Hematopoietic multipotent progenitor cell treated with erythropoietin and hydrocortisone succinate and interleukin-3 and kit ligand, for 15 days (in vitro differentiated cells): ENCODE data around the gene D2HGDH.
"Not testable (repeated sequence)": the region's sequence is repeated elsewhere in the genome, so short reads cannot be mapped to it uniquely, and the experiment has no call there.

Experiments
- DNase-seq: peaks from one replicate; pipeline ENCODE4 v3.0.0-alpha.2; 2015; ENCODE audit warnings: low spot score

Gene D2HGDH

DNA sequence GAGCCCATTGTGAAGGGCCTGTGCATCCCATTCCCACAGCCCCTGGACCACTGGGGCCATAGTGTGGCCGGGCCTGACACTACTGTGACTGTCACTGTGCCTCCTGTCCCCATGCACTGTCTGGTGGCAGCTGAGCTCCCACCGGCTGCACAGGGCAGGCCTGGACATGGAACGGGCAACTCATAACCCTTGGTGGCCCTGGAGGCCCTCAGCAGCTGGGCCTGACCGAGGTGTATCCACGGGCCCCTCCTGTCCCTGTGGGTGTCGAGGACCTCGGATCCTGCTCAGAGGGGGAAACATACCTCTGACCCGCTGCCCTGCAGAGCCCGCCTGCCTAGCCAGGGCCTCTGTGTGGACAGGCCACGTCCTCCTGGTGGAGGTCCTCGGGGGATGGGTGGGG, 34.4 kb downstream of the D2HGDH start:
- DNase-seq: no peak

DNA sequence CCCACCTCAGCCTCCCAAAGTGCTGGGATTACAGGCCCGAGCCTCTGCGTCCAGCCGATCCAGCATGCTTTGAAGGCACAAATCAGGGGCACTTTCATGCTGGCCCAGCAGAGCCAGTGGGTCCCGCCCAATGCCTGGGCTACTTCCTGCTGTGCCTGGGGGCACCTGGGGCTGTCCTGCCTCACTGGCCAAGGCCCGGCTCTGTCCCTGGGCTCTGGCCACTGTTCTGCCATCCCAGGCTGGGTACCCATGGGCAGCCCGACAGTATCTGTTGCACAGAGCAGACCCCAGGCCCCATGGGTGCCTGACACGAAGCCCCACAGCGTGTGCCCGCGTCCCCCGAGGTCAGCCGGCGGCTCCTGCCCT, 35.4 kb downstream of the D2HGDH start:
- DNase-seq: no peak

DNA sequence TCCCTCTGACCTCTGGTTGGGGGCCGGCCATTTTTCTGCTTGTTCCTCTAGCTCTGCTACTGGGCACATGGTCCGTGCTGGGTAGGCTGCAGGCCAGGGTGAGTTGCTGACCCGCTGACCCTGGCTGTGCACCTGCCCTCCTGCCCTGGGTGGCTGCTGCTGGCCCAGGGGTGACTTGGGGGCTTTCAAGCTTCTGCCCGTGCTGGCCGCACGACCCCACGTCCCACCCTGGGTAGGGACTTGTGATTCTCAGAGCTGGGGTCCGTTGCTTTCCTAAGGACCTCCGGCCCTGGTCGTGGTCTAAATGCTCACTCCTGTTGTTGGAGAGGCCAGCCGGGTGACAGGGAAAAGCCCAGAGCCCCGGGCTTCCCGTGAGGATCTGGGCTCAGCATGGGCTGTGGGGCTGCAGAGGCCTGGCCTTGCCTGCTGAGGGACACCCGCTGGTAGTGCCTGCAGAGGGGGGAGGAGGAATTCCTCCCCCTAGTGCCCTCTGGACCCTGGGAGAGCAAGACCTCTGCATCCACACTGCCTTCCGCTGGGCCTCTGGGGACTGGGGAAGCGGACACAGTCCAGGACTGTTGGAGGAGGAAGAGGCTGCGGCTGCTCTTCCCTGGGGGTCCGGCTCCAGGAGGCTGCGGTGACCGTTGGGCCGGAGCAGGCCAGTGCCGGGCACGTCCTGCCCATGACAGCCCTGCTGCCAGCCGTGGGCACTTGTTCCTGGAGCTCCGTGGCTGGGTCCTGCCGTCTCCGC, 35.9 kb downstream of the D2HGDH start:
- DNase-seq: no peak

DNA sequence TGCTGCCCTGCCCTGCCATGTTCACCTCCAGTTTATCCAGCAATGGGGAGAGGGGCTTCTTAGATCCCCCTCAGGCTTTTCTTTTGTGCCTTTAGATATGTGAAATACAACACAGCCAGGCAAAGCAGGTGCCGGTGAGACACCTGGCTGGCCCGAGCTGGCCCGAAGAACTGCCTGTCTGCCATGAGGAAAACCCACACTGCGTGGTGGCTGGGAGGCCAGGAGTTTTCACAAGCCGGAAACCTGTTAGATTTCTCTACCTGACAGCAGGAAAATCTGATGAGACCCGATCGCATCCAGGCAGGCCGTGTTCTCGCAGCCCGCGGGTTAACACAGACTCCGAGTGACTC, 36.5 kb downstream of the D2HGDH start:
- DNase-seq: no peak

DNA sequence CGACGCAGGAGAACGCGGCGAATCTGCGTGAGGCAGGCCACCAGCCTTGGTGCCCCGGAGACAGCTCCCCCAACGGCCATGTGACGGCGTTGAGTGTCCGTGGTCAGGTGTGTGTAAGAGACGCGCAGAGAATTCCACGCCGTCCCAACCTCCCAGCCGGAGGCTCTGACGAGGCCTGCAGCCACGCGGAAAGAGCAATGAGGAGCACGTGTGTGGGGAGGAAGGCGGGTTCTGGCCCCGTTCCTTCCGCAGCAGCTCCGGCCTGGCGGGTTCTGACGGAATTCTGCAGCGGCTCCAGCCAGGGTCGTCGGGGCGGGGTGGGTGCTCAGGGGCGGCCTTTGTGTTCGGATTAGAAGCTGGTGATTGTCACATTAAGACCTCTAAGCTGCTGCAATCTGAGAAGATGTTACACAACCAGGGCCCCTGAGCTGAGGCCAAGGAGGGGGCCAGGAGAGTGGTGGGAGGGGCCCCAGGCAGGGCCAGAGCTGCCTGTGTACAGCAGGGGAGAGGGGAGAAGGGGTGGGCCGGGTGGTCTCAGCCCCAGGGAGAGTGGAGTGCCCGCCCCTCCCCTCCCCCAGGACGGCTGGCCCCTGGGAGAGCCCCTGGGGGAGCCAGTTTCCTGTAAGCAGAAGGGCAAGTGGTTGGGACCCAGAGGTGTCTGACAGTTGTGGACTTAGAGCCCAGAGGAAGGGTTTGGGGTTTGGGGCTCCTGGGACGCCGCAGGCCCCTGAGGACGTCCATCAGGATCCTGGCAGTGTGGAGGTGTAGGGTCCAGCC, 37.0 kb downstream of the D2HGDH start:
- DNase-seq: no peak

DNA sequence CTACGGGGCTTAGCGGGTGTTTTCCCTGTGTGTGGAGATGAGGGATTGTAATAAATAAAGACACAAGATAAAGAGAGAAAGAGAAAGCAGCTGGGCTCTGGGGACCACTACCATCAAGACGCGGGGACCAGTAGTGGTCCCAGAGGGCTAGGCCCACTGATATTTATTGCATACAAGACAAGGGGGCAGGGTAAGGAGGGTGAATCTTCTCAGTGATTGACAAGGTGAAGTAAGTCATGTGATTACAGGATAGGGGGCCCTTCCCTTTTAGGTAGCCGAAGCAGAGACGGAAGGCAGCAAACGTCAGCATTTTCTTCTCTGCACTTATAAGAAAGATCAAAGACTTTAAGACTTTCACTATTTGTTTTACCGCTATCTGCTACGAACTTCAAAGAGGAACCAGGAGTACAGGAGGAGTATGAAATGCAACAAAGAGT, 37.7 kb downstream of the D2HGDH start:
- no peak for DNase-seq

DNA sequence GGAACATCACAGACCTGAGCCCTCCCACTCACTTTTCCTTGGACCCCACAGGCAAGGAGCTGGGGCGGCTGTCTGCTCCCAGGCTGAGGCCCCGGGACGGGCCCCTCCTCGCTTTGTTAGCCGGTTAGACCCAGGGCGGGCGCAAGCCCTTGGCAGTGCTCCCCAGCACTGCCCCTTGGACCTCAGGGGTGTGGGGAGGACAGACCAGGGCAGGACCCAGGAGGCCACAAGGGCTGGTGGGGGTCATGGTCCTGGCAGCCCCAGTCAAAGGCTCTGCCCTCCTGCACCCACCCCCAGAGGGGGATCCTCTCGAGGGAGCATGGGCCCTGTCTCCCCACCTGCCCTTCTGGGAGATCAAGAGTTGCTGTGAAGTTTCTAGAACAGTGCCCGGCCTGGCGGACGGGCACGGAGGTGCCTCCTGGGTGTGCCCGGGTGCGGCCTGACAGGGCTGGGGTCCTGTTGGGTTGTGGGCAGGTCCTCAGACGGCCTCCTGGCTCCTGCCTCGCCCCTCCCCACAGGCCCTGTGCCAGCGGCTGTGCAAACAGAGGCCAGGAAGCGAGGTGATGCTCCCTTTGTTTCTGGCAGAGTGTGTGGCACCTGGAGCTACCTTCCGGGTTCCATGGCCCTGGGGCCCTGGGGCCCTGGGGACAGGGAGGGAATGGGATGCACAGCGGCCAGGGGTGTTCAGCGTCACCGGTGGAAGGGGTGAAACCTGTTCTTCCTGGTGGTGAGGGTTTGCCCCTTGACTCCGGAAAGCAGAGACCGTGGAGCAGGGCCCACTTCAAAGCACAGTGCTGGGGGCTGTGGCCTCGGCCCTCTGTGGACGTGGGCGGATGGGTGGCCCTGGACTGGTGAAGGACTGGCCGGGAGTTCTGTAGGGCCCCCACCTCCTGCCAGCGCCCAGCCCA, 39.3 kb downstream of the D2HGDH start:
- no peak for DNase-seq

DNA sequence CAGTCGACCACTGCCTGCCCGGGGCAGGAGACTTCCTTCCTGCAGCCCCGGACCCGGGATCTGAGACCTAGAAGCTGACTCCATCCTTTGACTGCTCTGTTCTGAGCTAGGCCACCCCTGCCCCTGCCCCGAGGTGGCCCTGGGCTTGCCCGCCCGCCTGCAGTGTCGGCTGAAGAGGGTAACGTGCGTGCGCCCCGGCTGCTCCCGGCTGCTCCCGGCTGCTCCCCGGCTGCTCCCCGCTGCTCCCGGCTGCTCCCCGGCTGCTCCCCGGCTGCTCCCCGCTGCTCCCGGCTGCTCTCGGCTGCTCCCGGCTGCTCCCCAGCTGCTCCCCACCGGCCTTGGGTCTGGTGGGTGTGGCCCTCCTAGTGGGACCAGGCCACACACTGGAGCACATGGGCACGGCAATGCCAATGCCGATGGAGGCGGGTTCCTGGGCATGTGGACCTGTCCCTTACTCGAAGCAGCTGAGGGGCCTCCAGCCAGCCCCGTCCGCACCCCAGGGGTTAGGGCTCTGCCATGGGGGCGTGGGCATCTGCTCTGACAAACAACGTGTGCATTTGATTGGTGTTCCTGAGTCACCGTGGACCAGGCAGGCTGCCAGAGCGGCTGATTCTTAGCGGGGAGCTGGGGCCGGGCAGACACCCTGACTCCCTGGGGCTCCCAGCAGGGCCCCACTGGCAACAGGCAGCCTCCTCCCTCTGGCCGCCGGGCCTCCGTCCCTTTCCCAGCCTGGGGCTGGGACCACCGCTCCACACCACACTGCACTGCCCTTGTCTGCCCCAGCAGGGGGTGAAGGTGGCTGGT, 40.2 kb downstream of the D2HGDH start:
- DNase-seq: peak; percentile 10

DNA sequence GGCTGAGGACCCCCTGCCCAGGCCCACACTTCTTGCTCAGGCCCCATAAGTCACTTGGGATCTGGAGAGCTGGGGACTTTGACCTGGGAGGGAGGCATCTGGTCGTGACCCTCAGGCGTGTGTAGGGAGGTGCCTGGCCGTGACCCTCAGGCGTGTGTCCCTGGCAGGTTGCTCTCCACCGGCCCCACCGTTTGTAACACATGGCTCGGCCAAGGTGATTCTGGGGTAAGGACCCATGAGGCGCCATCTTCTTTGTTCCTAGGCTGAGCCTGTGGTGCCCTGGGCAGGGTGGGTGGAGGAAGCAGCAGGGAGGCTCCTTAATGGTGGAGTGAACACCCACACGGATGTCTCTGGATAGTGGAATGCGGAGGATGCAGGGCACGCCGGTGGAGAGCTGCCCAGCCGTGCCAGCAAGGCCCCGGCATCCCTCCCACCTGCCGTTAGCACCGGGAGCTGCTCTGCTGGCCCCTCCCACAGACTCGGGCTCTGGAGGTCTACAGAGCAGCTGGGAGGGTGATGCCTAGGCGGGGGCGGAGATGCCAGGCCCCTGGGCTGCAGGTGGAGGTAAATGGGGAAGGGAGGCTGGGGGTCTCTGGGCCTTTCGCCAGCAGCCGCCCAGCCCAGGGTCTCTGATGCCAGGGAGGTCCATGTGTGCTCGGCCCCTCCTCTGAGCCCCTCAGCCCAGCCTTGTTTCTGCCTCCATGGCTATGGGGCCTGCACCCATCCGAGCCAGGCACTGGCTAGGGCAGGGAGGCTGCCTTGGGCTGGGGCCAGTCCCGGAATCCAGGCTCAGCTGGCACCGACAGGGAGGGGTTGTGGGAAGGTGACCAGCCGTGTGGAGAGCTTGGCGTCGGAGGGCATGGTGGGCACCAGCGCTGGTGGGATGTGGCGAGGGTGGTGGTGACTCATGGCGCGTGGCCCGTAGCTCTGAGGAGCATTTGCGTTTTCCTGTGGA, 41.1 kb downstream of the D2HGDH start:
- DNase-seq: no peak

DNA sequence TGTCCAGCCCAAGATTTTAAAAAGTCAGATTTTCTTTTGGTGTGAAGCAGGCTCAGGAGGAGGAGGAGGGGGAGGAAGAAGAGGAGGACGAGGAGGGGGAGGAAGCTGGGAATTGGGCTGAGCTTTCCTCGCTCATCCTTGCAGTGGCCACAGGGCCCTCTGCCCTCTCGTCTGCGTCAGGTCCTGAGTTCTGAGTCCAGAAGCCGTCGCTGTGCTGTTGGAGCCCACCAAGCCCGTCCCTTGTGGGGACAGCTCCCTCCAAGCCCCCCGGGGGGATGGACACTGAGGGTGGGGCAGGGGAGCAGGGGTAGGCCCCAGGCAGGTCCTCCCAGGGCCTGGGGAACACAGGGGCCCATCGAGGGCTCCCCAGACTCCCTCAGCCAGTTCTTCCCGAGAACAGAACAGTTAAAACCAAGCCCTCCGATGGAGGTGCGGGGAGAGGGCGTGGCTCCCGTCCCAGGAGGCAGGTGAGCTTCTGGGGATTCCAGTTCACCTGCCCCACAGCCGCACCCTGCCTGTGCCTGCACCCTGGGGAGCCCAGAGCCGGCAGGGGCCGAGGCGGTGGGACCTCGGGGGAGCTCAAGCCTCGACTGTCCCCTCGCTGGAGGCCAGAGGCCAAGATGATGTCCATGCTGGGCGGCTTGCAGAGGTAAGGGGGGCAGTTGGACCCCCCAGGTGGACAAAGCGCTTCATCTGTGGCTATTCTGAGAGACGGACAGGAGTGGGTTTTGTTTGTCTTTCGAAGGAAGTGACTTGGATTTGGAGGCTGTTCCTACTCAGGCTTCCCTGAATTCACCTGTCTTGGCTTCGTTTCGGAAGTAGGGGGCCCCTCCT, 42.1 kb downstream of the D2HGDH start, which contains the start of gene GAL3ST2:
Gene GAL3ST2, plus strand, starts transcription at position 487 of the 834 bp plus-strand sequence. Its CDS starts 134 bp downstream, at position 621.
- no peak for DNase-seq

DNA sequence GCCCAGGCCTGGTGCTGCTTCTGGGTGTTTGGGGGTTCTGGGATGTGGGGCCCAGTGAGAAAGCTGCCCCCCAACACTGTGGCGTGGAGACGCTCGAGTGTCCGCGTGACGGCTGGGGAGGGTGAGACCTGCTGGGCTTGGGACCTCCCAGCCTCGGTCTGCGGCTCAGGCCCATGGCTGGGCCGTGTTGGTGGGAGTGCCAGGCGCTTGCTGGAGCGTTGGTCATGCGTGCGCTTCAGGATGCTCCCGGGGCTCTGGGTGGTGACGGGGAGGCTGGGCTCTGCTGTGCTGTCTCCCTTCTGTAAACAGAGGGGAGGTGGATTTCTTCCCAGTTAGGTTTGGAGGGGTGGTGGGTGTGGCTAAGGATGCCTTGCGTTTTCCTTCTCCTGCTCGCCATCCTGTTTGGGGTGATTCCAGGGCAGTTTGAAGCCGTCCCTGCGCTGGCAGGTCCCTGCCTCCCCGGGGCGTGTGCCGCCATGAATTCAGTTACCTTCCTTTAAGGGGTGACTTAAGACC, 42.8 kb downstream of the D2HGDH start:
- no peak for DNase-seq

DNA sequence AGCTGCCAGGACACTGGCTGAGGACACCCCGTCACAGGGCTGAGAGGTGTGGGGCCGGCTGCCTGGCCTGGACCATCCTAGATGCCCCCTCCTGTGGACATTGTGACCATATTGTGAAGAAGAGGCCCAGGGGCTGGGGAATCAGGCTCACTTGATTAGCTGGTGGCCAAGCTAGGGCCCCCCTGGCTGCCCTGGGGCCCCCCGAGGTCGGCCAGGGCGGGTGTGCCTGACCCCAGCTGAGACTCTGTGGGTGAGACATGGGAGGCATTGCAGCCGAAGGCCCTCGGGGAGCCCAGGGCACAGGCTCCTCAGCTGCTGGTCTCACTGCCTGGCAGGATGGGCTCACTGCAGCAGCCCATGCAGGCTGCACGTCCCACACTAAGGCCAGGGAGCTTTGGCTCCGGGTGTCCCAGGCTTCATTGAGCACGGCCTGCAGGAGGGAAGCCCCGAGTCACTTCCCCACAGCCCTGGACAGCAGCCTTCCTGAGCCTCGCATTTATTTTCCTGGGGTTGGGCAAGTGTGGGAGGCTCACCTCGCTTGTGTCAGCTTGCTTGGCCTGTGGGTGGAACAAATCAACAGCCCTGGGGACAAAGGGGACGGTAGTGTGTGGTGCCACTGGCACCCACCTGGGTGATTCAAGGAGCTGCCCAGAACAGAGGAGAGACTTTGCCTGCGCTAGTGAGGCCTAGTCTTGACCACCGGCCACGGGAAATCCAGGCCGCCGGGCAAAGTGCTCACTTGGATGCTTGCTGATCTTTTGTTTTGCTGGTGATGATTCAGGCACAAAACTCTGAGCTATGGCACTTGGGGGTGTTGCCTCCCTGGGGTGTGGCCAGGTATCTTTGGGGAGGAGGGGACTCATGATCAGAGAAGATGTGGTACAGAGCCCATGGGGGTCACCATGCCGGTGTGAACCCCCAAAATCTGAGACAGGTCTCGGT, 43.5 kb downstream of the D2HGDH start:
- no peak for DNase-seq

DNA sequence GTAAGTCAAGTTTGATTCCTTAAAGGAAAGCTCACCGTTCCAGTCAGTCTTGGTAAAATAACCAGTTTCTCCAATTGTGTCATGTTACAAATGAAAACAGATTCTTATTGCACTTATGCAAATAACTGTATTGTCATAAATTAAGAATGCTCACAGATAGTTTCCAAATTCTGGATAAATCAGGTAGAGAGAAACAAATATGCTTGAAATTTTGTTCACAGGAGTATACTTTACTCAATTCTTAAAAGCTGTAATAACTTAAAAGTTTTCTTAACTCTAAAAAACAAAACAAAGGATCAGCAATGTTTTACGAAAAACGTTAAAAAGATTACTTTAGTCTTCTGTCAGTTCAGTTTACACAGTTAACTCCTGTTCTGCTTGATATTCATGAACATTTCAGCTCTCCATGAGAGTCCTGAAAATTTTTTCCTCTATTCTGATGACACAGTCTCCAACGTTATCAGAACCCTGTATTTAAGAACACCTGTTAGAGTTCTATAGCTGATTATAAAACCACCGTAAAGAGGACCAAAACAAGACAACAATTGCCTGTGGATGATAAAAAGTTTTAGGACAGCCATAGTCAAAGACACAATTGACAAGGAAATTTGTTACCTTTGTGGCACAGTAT, 46.6 kb downstream of the D2HGDH start:
- DNase-seq: no peak

DNA sequence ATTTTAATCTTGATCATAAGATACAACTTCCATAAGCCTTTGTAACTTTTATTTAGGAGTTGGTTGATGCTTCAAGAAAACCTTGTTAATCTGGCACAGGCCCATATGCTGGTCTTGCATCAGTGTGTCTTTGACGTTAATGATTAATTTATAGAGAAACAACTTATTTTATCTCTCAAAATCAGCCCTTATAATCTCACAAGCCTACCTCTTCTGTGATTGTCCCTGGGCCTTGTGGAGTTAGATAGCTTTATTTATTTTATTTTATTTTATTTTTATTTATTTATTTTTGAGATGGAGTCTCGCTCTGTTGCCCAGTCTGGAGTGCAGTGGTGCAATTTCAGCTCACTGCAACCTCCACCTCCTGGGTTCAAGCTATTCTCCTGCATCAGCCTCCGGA, 47.6 kb downstream of the D2HGDH start:
- not testable (repeated sequence) for DNase-seq

DNA sequence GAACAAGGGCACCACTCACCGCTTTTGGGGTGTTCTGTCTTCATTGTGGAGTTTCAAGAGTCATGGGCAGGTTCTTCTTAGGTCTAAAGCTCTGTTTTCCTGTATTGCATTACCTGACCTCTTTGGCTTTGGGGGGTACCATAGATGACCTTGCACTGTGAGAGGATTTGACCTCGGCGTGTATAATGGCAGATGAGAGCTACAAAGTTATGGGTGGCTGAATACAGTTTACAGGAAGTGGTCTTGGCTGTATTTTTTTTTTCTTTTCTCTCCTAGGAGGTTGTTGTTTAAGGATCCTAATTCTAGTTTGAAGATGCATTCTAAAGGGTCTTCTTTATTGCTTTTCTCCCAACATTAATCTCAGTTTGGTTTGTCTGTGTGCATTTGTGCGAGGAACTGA, 53.7 kb downstream of the D2HGDH start:
- no peak for DNase-seq

DNA sequence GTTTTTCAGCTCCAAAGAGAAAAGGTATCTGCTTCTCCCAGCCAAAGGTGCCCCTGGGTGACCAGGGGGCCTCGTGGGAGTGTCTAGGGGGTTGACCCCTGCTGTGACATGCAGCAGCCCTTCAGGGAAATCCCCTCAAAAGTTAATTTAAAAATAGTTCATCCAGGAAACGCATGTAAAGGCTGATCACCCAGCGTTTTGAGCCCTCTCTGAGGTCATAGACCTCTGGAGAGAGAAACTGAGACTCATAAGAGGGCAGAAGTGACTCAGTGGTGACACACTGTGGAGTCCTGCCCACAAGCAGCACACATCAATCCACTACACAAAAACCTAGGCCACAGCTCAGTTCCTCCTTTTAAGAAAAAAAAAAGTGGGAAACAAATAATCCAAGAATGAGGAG, 54.1 kb downstream of the D2HGDH start:
- DNase-seq: no peak

DNA sequence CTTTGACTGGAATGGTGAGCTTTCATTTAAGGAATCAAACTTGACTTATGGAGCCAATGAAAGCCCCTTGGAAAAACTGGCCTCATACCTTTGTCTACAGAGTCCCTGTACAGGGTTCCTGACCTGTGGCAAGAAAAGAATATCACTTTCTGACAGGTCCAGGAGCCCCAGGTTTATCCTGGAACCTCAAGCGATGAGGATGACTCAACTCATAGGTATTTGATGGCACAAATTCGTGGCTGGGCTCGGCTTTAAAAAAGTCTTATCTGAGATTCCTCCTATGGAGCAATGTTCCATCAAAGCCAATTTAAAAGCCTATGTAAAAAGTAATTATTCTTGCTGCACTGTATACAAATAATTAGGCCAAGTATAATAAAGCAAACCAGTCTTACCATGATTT, 57.0 kb downstream of the D2HGDH start:
- not testable (repeated sequence) for DNase-seq

DNA sequence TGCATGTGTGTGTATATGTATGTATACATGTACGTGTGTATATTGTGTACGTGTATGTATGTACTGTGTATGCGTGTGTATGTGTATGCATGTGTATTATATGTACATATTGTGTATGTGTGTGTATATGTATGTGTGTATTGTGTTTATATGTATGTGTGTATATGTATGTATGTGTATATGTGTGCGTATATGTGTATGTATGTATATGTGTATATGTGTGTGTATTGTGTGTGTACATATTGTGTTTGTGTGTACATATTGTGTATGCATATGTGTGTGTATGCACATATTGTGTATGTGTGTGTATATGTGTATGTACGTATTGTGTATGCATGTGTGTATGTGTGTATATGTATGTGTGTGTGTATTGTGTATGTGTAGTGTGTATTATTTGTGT, 59.0 kb downstream of the D2HGDH start:
- no peak for DNase-seq
